ENCODE results near the gene PSMD8.

PSMD8 gene

GRCh38 chr19:38375748-38376147 lies 1.4 kb downstream of the PSMD8 start:
- no peak for TF ChIP-seq CTCF (IDR thresholded peaks at IDR 0.05; ENCODE audit: unreplicated experiment in 3 of 3)
- peaks cover 20% of the 10 kb centered on the region for H3K36me3 Mint-ChIP-seq (ENCODE audit: low read depth)
- peak overlapping the region; percentile 96 to 98 (median 97) for H3K4me3 Mint-ChIP-seq
- no peaks in the 10 kb centered on the region for H3K9me3 Mint-ChIP-seq
- peaks cover 23% of the 10 kb centered on the region for H3K4me1 Mint-ChIP-seq
- H3K27ac Mint-ChIP-seq = peak overlapping the region; percentile 84 to 96 (median 93)
- H3K27me3 Mint-ChIP-seq (ENCODE audit: low read depth) = no peaks in the 10 kb centered on the region

GRCh38 chr19:38376576-38376975 lies 2.2 kb downstream of the PSMD8 start:
- Mint-ChIP-seq H3K4me1 (peaks cover 23% of the 10 kb centered on the region), H3K27ac (peak overlapping the region in 2 of 3 experiments; percentile 76 to 84), H3K36me3 (ENCODE audit: low read depth) (peaks cover 29% of the 10 kb centered on the region), H3K27me3 (ENCODE audit: low read depth) (no peaks in the 10 kb centered on the region), H3K4me3 (peak overlapping the region; percentile 96 to 98 (median 97)), H3K9me3 (no peaks in the 10 kb centered on the region)
- TF ChIP-seq CTCF (IDR thresholded peaks at IDR 0.05; ENCODE audit: unreplicated experiment in 3 of 3) = no peak

DNA sequence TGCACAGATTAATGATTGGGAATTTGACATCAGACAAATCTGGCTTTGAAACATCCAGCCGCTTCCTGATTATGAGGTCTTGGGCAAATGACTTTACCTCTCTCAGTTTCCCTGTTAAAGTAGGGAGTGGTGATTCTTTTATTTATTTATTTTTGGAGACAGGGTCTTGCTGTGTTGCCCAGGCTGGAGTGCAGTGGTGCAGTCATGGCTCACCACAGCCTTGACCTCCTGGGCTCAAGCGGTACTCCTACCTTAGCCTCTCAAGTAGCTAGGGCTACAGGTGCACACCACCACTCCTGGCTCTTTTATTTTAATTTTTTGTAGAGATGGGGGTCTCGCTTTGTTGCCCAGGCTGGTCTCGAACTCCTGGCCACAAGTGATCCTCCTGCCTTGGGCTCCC lies 2.7 kb downstream of the PSMD8 start:
- peak overlapping the region in 1 of 3 experiments; percentile 84 for H3K27ac Mint-ChIP-seq
- H3K9me3 Mint-ChIP-seq = no peaks in the 10 kb centered on the region
- H3K27me3 Mint-ChIP-seq (ENCODE audit: low read depth) = no peaks in the 10 kb centered on the region
- H3K4me3 Mint-ChIP-seq = peak overlapping the region; percentile 96 to 98 (median 97)
- H3K4me1 Mint-ChIP-seq = peaks cover 23% of the 10 kb centered on the region
- no peak for TF ChIP-seq CTCF (IDR thresholded peaks at IDR 0.05; ENCODE audit: unreplicated experiment in 3 of 3)
- peaks cover 34% of the 10 kb centered on the region for H3K36me3 Mint-ChIP-seq (ENCODE audit: low read depth)

DNA sequence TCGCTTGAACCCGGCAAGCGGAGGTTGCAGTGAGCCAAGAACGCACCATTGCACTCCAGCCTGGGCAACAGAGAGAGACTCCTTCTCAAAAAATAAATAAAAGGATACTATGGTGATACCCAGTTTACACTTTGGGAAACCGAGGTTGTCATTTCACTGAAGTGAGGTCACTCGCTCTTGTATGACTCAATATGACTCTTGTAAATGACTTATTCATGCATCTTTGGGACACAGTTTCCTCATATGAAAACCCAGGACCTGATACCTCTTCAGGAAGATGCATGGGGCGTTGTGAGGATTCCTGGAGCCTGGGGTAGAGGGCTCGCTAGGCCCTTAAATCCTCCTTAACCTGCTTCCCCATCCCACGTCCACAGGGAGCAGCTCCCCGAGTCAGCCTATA lies 4.5 kb downstream of the PSMD8 start:
- H3K9me3 Mint-ChIP-seq = no peaks in the 10 kb centered on the region

GRCh38 chr19:38381138-38381537 lies 6.8 kb downstream of the PSMD8 start:
- Mint-ChIP-seq H3K4me3 (no peak overlapping the region), H3K27ac (no peak overlapping the region), H3K36me3 (ENCODE audit: low read depth) (peaks cover 42% of the 10 kb centered on the region), H3K9me3 (no peaks in the 10 kb centered on the region), H3K4me1 (peaks cover 7% of the 10 kb centered on the region), H3K27me3 (ENCODE audit: low read depth) (peaks cover 5% of the 10 kb centered on the region)
- TF ChIP-seq CTCF (IDR thresholded peaks at IDR 0.05; ENCODE audit: unreplicated experiment in 3 of 3) = no peak

More for the DNA sequence above, 4.5 kb downstream of the PSMD8 start:
- Mint-ChIP-seq H3K36me3 (ENCODE audit: low read depth) (peaks cover 45% of the 10 kb centered on the region), H3K27me3 (ENCODE audit: low read depth) (no peaks in the 10 kb centered on the region), H3K27ac (no peak overlapping the region), H3K4me1 (peaks cover 23% of the 10 kb centered on the region), H3K4me3 (peak overlapping the region in 1 of 3 experiments; percentile 30)
- TF ChIP-seq CTCF (IDR thresholded peaks at IDR 0.05; ENCODE audit: unreplicated experiment in 3 of 3) = no peak

DNA sequence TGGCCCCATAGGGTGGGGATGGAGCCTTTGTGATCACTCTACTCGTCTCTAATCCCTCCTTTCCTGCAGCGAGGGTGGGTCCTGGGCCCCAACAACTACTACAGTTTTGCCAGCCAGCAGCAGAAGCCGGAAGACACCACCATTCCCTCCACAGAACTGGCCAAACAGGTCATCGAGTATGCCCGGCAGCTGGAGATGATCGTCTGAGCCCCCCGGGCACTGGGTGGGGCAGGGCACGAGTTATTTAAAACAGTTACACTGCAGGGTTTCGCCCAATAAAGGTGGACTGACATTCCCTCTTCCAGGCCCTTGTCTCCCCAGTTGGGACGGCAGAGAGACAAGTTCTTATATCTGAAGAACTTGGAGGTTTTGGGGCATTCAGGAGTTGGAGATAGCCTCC lies 8.8 kb downstream of the PSMD8 start:
- no peak overlapping the region for H3K4me3 Mint-ChIP-seq
- H3K27me3 Mint-ChIP-seq (ENCODE audit: low read depth) = peaks cover 13% of the 10 kb centered on the region
- H3K9me3 Mint-ChIP-seq = no peaks in the 10 kb centered on the region
- TF ChIP-seq CTCF (IDR thresholded peaks at IDR 0.05; ENCODE audit: unreplicated experiment in 3 of 3) = no peak
- H3K36me3 Mint-ChIP-seq (ENCODE audit: low read depth) = peaks cover 41% of the 10 kb centered on the region
- H3K4me1 Mint-ChIP-seq = peaks cover 9% of the 10 kb centered on the region
- H3K27ac Mint-ChIP-seq = no peak overlapping the region
